ENCODE measurements around the gene APBA1.
"Not testable (repeated sequence)": the region's sequence is repeated elsewhere in the genome, so short reads cannot be mapped to it uniquely, and the experiment has no call there.

Gene APBA1

GRCh38 chr9:69411931-69412740 is 260.0 kb downstream of the APBA1 start:
- no peak for DNase-seq (ENCODE audit: low read depth in 2 of 3, low spot score in 2 of 3)

- DNase-seq (ENCODE audit: low read depth in 2 of 3, low spot score in 2 of 3), result no peak
Observed at GRCh38 chr9:69411246-69411645, 260.9 kb downstream of the APBA1 start.

GRCh38 chr9:69409936-69410335 is 262.2 kb downstream of the APBA1 start:
- DNase-seq (ENCODE audit: low read depth in 2 of 3, low spot score in 2 of 3), result not testable (repeated sequence)

GRCh38 chr9:69400470-69400869 is 271.7 kb downstream of the APBA1 start:
- DNase-seq (ENCODE audit: low read depth in 2 of 3, low spot score in 2 of 3), result no peak

- DNase-seq (ENCODE audit: low read depth in 2 of 3, low spot score in 2 of 3), result no peak
Observed at GRCh38 chr9:69397384-69398214, 274.6 kb downstream of the APBA1 start.

- DNase-seq (ENCODE audit: low read depth in 2 of 3, low spot score in 2 of 3), result no peak
Observed at GRCh38 chr9:69396759-69397158, 275.4 kb downstream of the APBA1 start.

- DNase-seq (ENCODE audit: low read depth in 2 of 3, low spot score in 2 of 3), result no peak
Observed at GRCh38 chr9:69395718-69396117, 276.5 kb downstream of the APBA1 start.

GRCh38 chr9:69393425-69393824 is 278.7 kb downstream of the APBA1 start:
- no peak for DNase-seq (ENCODE audit: low read depth in 2 of 3, low spot score in 2 of 3)

- no peak for DNase-seq (ENCODE audit: low read depth in 2 of 3, low spot score in 2 of 3)
Observed at GRCh38 chr9:69392826-69393225, 279.3 kb downstream of the APBA1 start.

- DNase-seq (ENCODE audit: low read depth in 2 of 3, low spot score in 2 of 3), result no peak
Observed at GRCh38 chr9:69391946-69392345, 280.2 kb downstream of the APBA1 start.

- DNase-seq (ENCODE audit: low read depth in 2 of 3, low spot score in 2 of 3), result no peak
Observed at GRCh38 chr9:69391487-69391886, 280.7 kb downstream of the APBA1 start.

- DNase-seq (ENCODE audit: low read depth in 2 of 3, low spot score in 2 of 3), result no peak
Observed at GRCh38 chr9:69389437-69389995, 282.7 kb downstream of the APBA1 start.

- DNase-seq (ENCODE audit: low read depth in 2 of 3, low spot score in 2 of 3), result no peak
Observed at GRCh38 chr9:69388596-69388995, 283.6 kb downstream of the APBA1 start.

GRCh38 chr9:69386651-69387050 is 285.5 kb downstream of the APBA1 start:
- DNase-seq (ENCODE audit: low read depth in 2 of 3, low spot score in 2 of 3), result no peak

GRCh38 chr9:69385581-69386033 is 286.6 kb downstream of the APBA1 start:
- no peak for DNase-seq (ENCODE audit: low read depth in 2 of 3, low spot score in 2 of 3)

- DNase-seq (ENCODE audit: low read depth in 2 of 3, low spot score in 2 of 3), result no peak
Observed at GRCh38 chr9:69382135-69382534, 290.0 kb downstream of the APBA1 start.

- DNase-seq (ENCODE audit: low read depth in 2 of 3, low spot score in 2 of 3), result no peak
Observed at GRCh38 chr9:69380811-69381210, 291.4 kb downstream of the APBA1 start.

- no peak for DNase-seq (ENCODE audit: low read depth in 2 of 3, low spot score in 2 of 3)
Observed at GRCh38 chr9:69380301-69380700, 291.9 kb downstream of the APBA1 start.

- DNase-seq (ENCODE audit: low read depth in 2 of 3, low spot score in 2 of 3), result no peak
Observed at GRCh38 chr9:69379270-69379982, 292.7 kb downstream of the APBA1 start.

GRCh38 chr9:69377981-69378380 is 294.2 kb downstream of the APBA1 start:
- DNase-seq (ENCODE audit: low read depth in 2 of 3, low spot score in 2 of 3), result no peak

All from activated CD8-positive, alpha-beta memory T cell treated with anti-CD3 and anti-CD28 coated beads for 48 hours (primary cell).